HG02981 (cell line): ENCODE measurements around the gene RAB11B.
"Not testable (repeated sequence)": the region's sequence is repeated elsewhere in the genome, so short reads cannot be mapped to it uniquely, and the experiment has no call there.

Experiments
- ATAC-seq: cut with Tn5 transposase; IDR thresholded peaks from one replicate; pipeline ENCODE4 v1.9.1; 2021; ENCODE audit warnings: mild to moderate bottlenecking, moderate library complexity; ENCODE audit not compliant: unreplicated experiment

Gene RAB11B

DNA sequence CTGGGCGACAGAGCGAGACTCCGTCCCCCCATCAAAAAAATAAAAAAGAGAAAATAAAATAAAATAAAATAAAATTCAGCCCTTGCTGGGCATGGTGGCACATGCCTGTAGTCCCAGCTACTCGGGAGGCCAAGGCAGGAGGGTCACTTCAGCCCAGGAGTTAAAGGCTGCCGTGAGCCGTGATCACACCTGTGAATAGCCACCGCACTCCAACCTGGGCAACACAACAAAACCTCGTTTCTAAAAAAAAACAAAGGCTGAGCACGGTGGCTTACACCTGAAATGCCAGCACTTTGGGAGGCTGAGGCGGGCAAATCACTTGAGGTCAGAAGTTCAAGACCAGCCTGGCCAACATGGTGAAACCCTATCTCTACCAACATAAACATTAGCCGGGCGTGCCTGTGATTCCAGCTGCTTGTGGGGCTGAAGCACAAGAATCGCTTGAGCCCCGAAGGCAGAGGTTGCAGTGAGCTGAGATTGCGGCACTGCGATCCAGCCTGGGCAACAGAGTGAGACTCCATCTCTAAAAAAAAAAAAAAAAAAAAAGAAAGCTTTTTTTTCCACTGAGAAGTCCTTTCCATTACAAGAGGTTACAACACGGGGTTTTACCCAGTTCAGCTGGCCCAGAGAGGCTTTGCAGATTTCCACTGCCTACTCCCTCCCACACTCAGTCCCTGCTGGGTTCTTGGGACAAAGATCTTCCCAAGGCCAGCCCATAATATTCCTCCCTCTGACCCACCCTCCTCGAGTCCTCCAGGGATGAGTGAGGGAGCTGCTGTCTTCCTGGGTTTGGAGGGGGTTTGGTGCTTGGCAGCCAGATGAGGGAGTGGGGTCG lies 19.8 kb upstream of the RAB11B start:
- ATAC-seq: no peak

DNA sequence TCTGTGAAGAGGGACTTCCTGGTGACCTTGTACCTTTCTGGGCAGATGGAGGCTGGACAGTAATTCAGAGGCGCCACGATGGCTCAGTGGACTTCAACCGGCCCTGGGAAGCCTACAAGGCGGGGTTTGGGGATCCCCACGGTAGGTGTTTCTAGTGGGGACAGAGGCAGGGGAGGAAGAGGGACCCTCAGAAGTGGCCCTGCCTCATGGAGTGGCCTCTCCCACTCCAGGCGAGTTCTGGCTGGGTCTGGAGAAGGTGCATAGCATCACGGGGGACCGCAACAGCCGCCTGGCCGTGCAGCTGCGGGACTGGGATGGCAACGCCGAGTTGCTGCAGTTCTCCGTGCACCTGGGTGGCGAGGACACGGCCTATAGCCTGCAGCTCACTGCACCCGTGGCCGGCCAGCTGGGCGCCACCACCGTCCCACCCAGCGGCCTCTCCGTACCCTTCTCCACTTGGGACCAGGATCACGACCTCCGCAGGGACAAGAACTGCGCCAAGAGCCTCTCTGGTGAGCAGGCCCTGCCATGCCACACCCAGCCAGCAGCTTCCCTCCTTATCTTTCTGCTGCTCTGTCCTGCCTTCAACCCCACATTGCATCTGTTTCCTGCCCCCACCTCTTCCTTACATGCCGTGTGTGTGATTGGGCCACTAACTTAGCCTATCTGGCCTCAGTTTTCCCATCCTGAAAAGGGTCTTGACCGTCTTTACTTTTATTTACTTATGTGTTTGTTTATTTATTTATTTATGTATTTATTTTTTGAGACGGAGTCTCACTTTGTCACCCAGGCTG lies 19.0 kb upstream of the RAB11B start:
- no peak for ATAC-seq

DNA sequence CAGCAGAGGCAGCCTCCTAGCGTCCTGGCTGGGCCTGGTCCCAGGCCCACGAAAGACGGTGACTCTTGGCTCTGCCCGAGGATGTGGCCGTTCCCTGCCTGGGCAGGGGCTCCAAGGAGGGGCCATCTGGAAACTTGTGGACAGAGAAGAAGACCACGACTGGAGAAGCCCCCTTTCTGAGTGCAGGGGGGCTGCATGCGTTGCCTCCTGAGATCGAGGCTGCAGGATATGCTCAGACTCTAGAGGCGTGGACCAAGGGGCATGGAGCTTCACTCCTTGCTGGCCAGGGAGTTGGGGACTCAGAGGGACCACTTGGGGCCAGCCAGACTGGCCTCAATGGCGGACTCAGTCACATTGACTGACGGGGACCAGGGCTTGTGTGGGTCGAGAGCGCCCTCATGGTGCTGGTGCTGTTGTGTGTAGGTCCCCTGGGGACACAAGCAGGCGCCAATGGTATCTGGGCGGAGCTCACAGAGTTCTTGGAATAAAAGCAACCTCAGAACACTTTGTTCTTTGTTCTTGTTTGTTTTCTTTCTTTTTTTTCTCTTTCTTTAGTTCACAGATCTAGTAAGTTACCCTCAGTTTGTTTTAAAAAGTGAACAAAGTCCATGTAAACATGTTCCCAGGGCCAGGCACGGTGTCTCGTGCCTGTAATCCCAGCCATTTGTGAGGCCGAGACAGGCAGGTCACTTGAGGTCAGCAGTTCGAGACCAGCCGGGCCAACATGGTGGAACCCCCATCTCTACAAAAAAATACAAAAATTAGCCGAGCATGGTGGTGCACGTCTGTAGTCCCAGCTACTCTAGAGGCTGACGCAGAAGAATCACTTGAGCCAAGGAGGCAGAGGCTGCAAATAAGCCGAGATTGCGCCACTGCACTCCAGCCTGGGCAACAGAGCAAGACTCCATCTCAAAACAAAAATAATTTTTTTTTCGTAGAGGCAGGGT lies 16.0 kb upstream of the RAB11B start:
- ATAC-seq: no peak

DNA sequence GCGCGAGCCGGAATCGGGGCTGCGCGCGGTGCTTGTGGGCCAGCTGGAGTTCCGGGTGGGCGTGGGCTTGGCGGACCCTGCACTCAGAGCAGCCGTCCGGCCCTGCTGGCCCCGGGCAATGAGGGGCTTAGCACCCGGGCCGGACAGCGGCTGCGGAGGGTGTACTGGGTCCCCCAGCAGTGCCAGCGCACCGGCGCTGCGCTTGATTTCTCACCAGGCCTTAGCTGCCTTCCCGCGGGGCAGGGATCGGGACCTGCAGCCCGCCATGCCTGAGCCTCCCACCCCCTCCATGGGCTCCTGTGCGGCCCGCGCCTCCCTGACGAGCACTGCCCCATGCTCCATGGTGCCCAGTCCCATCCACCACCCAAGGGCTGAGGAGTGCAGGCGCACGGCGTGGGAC lies 14.4 kb upstream of the RAB11B start:
- ATAC-seq: not testable (repeated sequence)

DNA sequence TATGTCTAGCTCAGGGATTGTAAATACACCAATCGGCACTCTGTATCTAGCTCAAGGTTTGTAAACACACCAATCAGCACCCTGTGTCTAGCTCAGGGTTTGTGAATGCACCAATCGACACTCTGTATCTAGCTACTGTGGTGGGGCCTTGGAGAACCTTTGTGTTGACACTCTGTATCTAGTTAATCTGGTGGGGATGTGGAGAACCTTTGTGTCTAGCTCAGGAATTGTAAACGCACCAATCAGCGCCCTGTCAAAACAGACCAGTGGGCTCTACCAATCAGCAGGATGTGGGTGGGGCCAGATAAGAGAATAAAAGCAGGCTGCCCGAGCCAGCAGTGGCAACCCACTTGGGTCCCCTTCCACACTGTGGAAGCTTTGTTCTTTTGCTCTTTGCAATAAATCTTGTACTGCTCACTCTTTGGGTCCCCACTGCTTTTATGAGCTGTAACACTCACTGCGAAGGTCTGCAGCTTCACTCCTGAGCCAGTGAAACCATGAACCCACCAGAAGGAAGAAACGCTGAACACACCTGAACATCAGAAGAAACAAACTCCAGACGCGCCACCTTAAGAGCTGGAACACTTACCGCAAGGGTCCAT lies 13.7 kb upstream of the RAB11B start:
- not testable (repeated sequence) for ATAC-seq

DNA sequence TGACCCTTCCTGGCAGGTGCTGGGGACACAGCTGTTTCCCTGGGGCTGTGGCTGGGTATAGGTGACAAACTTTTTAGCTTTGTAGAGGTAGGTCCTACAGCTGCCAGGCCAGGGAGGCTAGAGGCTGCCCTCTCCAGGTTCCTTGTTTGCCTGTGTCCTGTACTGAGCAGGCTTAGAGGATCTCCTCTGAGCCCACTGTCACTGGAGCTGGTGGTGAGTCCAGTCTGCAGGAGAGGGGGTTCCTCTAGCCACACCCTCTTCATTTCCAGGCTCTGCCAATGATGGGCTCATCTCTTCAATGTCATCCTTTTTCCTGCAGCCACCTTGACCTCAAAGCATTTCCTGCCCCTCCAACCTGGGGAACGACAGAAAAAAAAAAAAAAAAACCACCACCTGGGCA lies 12.6 kb upstream of the RAB11B start:
- no peak for ATAC-seq

DNA sequence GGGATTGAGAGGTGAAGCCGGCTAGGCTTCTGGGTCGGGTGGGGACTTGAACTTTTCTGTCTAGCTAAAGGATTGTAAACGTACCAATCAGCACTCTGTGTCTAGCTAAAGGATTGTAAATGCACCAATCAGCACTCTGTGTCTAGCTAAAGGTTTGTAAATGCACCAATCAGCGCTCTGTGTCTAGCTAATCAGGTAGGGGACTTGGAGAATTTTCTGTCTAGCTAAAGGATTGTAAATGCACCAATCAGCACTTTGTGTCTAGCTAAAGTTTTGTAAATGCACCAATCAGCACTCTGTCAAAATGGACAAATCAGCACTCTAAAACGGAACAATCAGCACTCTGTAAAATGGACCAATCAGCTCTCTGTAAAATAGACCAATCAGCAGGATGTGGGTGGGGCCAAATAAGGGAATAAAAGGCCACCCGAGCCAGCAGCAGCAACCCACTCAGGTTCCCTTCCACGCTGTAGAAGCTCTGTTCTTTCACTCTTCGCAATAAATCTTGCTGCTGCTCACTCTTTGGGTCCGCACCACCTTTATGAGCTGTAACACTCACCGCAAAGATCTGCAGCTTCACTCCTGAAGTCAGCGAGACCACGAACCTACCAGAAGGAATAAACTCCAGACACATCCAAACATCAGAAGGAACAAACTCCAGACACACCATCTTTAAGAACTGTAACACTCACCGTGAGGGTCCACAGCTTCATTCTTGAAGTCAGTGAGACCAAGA lies 10.8 kb upstream of the RAB11B start:
- ATAC-seq: not testable (repeated sequence)

DNA sequence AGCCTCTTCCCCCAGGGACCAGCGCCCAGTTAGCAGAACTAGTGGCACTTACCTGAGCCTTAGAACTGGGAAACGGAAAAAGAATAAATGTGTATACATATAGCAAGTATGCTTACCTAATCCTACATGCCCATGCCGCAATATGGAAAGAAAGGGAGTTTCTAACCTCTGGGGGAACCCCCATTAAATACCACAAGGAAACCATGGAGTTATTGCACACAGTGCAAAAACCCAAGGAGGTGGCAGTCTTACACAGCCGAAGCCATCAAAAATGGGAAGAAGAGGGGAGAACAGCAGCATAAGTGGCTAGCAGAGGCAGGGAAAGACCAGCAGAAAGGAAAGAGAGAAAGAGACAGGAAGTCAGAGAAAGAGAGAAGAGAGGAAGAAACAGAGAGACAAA lies 5.6 kb upstream of the RAB11B start:
- ATAC-seq: not testable (repeated sequence)

DNA sequence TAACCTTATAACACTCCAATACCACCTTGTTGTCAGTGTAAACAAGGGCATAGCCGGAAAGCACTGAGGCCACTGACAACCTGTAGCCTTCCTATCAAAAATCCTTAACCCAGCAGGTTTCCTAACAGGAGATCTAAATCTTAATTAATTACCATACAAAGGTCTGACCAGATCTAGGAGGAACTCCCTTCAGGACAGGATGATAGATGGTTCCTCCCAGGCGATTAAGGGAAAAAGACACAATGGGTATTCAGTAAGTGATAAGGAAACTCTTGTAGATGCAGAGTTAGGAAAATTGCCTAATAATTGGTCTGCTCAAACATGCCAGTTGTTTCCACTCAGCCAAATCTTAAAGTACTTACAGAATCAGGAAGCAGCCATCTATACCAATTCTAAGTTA lies 5.1 kb upstream of the RAB11B start:
- not testable (repeated sequence) for ATAC-seq

DNA sequence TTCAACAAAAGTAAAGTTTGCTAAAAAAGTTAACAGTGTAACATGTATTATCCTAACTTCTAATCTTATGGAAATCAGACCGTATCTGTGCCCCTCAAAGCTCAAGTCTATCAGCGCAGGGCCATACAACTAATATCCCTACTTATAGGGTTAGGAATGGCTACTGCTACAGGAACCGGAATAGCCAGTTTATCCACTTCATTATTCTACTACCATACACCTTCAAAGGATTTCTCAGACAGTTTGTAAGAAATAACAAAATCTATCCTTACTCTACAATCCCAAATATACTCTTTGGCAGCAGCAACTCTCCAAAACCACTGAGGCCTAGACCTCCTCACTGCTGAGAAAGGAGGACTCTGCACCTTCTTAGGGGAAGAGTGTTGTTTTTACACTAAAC lies 4.6 kb upstream of the RAB11B start:
- ATAC-seq: not testable (repeated sequence)

DNA sequence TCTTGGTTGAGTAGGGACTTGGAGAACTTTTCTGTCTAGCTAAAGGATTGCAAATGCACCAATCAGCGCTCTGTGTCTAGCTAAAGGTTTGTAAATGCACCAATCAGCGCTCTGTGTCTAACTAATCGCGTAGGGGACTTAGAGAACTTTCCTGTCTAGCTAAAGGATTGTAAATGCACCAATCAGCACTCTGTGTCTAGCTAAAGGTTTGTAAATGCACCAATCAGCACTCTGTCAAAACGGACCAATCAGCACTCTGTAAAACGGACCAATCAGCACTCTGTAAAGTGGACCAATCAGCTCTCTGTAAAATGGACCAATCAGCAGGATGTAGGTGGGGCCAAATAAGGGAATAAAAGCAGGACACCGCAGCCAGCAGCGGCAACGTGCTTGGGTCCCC lies 3.7 kb upstream of the RAB11B start:
- ATAC-seq: not testable (repeated sequence)

DNA sequence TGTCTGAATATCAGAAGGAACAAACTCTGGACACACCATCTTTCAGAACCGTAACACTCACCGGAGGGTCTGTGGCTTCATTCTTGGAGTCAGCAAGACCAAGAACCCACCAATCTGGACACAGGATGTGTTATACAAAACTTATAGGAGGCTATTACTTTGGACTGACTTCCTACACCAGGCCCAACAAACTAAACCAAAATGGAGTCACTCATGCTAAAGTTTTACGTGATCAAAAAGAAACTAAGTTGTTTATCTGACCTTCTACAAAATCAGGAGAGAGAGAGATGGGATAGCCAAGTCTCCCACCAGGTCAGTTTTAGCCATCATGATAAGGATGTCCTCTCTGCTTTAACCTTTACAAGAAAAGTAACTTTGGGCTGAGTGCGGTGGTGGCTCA lies 3.2 kb upstream of the RAB11B start:
- no peak for ATAC-seq

DNA sequence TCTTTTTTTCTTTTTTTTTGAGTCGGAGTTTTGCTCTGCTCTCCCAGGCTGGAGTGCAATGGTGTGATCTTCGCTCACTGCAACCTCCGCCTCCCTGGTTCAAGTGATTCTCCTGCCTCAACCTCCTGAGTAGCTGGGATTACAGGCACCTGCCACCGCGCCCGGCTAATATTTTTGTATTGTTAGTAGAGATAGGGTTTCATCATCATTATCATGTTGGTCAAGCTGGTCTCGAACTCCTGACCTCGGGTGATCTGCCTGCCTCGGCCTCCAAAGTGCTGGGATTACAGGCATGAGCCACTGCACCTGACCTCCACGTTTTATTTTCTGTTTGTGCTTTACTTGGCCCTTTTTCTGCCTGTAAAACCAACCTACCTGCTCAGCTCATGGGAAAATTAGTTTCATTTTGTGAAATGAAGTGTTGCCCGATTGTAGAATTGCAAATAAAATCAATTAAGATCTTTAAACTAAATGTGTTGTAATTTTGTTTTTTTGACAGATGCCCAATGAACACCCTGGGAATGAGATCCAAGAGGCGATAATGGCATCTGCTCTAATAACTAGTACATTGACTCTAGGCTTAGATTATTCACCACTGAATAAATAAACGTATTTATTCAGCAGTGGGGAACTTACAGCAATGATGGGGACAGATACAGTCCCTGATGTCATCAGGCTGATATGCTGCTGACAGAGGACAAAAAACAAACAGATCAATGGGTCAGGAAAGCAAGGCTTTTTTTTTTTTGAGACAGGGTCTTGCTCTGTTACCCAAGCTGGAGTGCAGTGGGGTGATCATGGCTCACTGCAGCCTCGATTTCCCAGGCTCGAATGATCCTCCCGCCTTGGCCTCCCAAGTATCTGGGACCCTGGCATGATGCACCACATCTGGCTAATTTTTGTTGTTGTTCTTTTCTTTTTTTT lies 2.2 kb upstream of the RAB11B start:
- no peak for ATAC-seq

DNA sequence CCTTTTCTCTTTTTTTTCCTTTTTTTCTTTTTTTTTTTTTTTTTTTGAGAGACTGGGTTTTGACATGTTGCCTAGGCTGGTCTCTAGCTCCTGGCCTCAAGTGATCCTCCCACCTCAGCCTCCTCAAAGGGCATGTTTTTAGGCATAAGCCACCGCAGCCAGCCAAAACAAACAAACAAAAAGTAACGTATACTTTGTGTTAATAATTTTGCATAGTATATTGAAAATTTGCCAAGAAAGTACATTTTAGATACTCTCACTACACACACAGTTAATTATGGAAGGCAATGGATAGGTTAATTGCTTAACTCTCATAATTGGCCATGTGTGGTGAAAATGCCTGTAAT lies 1.6 kb upstream of the RAB11B start:
- no peak for ATAC-seq

DNA sequence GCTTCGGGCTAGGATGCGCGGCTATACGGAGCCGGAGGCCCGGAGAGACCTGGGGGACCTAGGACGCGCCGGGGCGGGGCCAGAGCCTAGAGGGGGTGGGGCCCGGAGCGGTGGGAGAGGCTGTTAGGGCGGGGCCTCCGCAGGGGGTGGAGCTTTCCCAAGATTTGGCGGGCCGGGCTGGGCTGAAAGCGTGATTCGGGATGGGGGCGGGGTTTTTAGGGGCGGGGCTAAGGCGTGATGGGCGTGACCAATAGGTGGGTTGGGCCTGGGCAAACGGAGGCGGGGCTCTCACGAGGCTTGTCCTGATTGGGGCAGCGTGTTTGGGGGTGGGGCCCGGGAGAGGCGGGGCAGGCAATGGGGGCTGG lies 439 bp downstream of the RAB11B start:
- ATAC-seq: peak; percentile 34

DNA sequence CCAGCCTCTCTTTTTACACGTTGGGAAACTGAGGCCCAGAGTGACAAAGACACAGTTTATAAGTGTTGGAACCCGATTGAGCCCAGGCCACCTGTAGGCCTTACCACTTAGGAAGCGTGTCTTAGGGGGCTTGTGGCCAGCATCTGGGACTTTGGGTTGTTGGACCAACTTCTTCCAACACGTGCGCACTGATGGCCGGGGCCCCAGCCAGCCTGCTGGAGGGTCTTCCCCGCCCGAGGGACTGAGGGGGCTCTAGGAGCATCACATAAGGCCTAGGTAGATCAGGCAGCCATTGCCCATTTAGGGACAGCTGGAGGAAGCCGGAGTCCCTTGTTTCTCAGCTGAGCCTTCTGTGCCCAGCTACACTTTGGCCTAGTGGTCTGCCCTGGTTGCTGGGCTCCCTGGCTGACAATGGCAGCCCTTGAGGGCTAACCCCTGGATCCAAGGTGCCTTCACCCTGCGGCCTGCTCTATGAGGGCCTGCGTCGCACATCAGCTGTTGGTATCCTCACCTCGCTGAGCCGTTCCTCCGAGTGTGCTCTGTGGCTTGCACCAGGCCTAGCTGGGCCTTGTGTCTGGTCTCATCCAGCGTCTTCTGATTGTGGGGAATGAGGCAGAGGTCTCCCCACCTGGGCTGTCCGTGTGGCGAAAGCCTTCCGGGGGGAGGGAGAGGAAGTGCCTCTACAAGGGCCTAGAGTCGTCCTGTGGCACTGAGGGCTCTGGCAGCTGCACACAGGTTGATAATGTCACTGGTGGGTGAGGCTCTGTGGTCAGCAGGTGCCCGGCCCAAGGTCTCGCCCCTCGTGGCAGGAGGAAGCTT lies 1.2 kb downstream of the RAB11B start:
- ATAC-seq: no peak

DNA sequence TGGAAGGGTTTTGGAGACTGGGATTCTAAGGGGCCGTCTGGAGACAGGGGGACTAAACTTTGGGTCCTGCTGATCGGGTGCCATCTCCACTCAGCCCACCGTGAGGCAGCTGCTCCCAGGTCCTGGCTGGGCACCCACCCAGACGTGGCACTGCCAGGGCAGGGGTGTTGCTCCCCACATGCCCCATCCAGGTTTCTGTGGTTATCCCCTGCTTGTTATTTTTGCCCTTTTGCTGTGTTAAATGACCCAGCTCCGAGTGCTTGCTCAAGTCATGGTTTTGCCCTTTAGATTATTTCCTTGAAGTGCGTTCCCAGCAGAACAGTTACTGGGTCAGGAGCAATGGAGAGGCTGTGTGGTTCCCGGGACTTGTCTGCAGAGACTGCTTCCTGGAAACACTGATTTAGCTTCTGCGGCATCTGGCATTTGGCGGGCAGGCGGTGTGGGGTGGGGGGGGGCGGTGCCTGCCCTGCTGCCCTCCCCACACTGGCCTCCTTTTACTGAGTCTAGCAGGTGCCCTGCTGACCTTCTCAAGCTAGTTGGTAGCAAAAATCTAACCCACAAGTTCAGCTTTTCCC lies 1.9 kb downstream of the RAB11B start:
- no peak for ATAC-seq
